HG02884 (cell line): Measurements from ENCODE around the gene KIAA1614.

Source experiments
- ATAC-seq: cut with Tn5 transposase; IDR thresholded peaks from one replicate; pipeline ENCODE4 v1.9.1; 2021; ENCODE audit warnings: mild to moderate bottlenecking, moderate library complexity; ENCODE audit not compliant: unreplicated experiment

Gene KIAA1614

GRCh38 chr1:180981596-180982387, 69.1 kb downstream of the KIAA1614 start:
- peak; percentile 92 for ATAC-seq

- no peak for ATAC-seq
These were observed 69.7 kb downstream of the KIAA1614 start for GRCh38 chr1:180982422-180982821.

GRCh38 chr1:180988253-180988752, 75.6 kb downstream of the KIAA1614 start:
- ATAC-seq: no peak

- ATAC-seq: no peak
These were observed 81.6 kb downstream of the KIAA1614 start for GRCh38 chr1:180994262-180994661.

DNA sequence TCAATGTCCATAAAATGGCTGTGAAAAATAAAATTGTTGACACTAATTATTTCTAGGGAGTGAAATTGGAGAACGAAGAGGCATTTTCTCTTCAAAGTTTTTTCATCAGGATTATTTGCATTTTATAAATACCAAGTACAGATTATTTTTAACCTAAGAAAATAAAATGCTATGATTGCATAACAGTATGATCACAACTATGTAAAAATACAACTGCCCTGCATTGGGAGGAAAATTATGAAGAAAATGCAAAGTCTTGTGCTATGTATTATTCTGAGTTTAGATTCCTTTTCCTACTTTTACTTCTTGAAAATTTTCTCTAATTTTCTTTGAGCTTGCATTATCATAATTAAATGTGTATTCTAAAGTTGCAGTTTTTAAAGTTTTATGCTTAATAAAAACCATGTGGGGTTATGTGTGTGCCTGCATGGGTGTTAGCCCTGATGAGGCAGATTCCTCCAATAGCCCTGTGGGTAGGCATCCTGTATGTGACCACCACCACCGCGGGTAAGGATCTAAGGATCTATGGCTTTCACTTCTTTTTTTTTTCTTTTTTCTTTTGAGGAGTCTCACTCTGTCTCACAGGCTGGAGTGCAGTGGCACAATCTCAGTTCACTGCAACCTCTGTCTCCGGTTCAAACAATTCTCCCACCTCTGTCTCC, 85.3 kb downstream of the KIAA1614 start:
- no peak for ATAC-seq
